Sigmoid colon (tissue), 7 donors: ENCODE measurements around the gene CFD. TPM values are rescaled to one million over a fixed set of nuclear protein-coding genes. Genes with fewer than 3 reads are reported as not detected.
"Not testable (repeated sequence)": the region's sequence is repeated elsewhere in the genome, so short reads cannot be mapped to it uniquely, and the experiment has no call there.

ENCODE experiments used
- DNase-seq: peaks from one replicate; pipeline ENCODE4 v3.0.0-alpha.2; 2019
- H3K27ac ChIP-seq, 4 donors: fragments of 200-600 bp; sonication (generic); one replicate each; pipeline ENCODE4 v1.5.1; 2016 to 2019; ENCODE audit warnings: mild to moderate bottlenecking in 1 of 4
- H3K27me3 ChIP-seq, 3 donors: fragments of 200-600 bp; sonication (generic); one replicate each; pipeline ENCODE4 v1.5.1; 2019; ENCODE audit warnings: mild to moderate bottlenecking in 1 of 3
- H3K36me3 ChIP-seq, 4 donors: fragments of 200-600 bp; sonication (generic); one replicate each; pipeline ENCODE4 v1.5.1; 2016 to 2019
- H3K4me1 ChIP-seq, 4 donors: fragments of 200-600 bp; sonication (generic); one replicate each; pipeline ENCODE4 v1.5.1; 2017 to 2019
- H3K4me3 ChIP-seq, 4 donors: fragments of 200-600 bp; sonication (generic); one replicate each; pipeline ENCODE4 v1.5.1; 2017 to 2019; ENCODE audit warnings: mild to moderate bottlenecking in 2 of 4, moderate library complexity in 1 of 4
- H3K9me3 ChIP-seq, 4 donors: fragments of 200-600 bp in 3 of 4; sonication (generic) in 3 of 4; one replicate each; pipeline versions ENCODE4 v1.5.1 to v1.6.1; 2013 to 2019
- EP300 ChIP-seq, 4 donors: sonication (generic); formaldehyde crosslinking; IDR thresholded peaks; one replicate each; pipeline ENCODE4 v1.6.1; 2017; ENCODE audit warnings: antibody characterized with exemption in 4 of 4
- POLR2A ChIP-seq, 2 donors: fragments of 450-650 bp; IDR thresholded peaks; one replicate each; pipeline ENCODE4 v1.6.1; 2016; ENCODE audit warnings: antibody characterized with exemption in 2 of 2, mild to moderate bottlenecking in 2 of 2, moderate library complexity in 2 of 2
- POLR2AphosphoS5 ChIP-seq, 4 donors: sonication (generic); formaldehyde crosslinking; IDR thresholded peaks; one replicate each; pipeline ENCODE4 v1.6.1; 2017; ENCODE audit warnings: antibody characterized with exemption in 4 of 4
- WGBS, 2 donors: extraction: QIAGEN DNeasy Blood & Tissue Kit; methylation state at CpG; one replicate each; pipeline ENCODE4 v1.1.7; 2013; 5-methylcytosine and 5-hydroxymethylcytosine counted together
- intact Hi-C: fragments of 100-400 bp; cut with DNase I; formaldehyde crosslinking; loops from one replicate; pipeline ENCODE4 v1.15.1; 2023
- polyA plus RNA-seq, 3 donors: library from polyadenylated mRNA; stranded (reverse); fragments of 200-250 nt; gene quantifications; one replicate each; pipeline ENCODE4 v1.2.3, GENCODE V29; 2013
- total RNA-seq, 4 donors: library from RNA; depleted of rRNA; stranded (reverse); fragments of >200 nt; gene quantifications; one replicate each; pipeline ENCODE4 v1.1.0, GENCODE V29; 2016
- TF ChIP-seq, protein P1 (sequence below), 4 experiments: fragments of 450-650 bp in 3 of 4; fragments of 200-600 bp in 1 of 4; IDR thresholded peaks; one replicate each; pipeline ENCODE4 v1.5.1; 2016 to 2019; ENCODE audit warnings: antibody characterized with exemption in 4 of 4, mild to moderate bottlenecking in 3 of 4, moderate library complexity in 2 of 4
- donor health status: healthy with polysubstance abuse.
- donor health status: Bipolar disorder and iron deficiency.
- donor health status: healthy.

CFD gene
- total and polyA plus RNA-seq, 7 donors: 29.1 to 830 (median 329) TPM

DNA sequence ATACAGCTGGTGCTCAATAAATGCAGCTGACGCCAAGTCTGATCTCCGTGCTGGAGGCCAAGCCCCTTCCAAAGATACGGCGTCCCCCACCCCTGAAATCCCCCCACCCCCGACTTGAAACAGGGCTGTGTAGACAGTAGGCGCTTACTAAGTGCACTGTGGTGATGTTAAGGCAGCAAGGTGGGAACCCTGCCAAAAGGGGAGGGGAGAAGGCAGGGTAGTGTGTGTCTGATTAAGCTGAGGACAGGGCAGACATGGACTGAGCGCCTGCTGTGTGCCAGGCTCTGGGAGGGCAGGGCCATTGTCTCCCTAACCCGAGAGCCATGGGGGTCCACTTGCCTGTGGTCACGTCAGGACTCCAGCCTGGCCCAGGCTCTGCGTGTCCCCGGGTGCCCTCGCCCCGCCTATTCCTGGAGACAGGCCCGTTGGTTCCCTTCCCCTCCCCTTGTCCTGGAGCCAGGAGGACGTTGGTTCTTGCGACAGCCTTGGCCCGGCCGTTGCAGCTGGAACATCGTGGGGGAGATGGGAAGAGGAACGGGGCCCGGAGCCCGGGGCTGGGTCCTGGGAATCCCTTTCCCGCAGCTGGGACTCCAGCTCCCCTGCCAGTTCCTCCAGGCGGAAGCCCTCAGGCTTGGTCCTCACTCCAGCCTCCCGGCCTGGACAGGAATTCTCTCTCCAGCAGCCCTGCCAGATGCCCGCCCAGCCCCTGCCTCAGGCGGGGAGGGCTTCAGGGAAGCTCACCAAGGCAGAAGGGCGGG is 9.1 kb upstream of the CFD start:
- peaks cover 0 to 45% (median 32%) of the 10 kb centered on the region in 4 donors for H3K4me1 ChIP-seq
- no peaks in the 10 kb centered on the region for H3K9me3 ChIP-seq
- WGBS, 2 donors: 14 to 26% methylated on average over 28 of the region's 28 CpGs
- no peaks in the 10 kb centered on the region for H3K36me3 ChIP-seq
- TF ChIP-seq EP300 (IDR thresholded peaks at IDR 0.05): peak in 3 of 4 donors; percentile 62 to 80 (median 69)
- no peak for TF ChIP-seq POLR2A (IDR thresholded peaks at IDR 0.05)
- TF ChIP-seq, protein P1, sequence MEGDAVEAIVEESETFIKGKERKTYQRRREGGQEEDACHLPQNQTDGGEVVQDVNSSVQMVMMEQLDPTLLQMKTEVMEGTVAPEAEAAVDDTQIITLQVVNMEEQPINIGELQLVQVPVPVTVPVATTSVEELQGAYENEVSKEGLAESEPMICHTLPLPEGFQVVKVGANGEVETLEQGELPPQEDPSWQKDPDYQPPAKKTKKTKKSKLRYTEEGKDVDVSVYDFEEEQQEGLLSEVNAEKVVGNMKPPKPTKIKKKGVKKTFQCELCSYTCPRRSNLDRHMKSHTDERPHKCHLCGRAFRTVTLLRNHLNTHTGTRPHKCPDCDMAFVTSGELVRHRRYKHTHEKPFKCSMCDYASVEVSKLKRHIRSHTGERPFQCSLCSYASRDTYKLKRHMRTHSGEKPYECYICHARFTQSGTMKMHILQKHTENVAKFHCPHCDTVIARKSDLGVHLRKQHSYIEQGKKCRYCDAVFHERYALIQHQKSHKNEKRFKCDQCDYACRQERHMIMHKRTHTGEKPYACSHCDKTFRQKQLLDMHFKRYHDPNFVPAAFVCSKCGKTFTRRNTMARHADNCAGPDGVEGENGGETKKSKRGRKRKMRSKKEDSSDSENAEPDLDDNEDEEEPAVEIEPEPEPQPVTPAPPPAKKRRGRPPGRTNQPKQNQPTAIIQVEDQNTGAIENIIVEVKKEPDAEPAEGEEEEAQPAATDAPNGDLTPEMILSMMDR (IDR thresholded peaks at IDR 0.05): no peak
- TF ChIP-seq POLR2AphosphoS5 (IDR thresholded peaks at IDR 0.05): peak; percentile 75 to 89 (median 86)
- peak overlapping the region in 3 of 4 donors; percentile 3 to 30 (median 16) for H3K4me3 ChIP-seq
- intact Hi-C loops: loop anchor here (5.0 kb wide), 1 partner anchor 53 kb away; the partner anchor contains the start of gene PTBP1
- peak; percentile 98 for DNase-seq
- peak overlapping the region; percentile 77 to 83 (median 79) for H3K27ac ChIP-seq
- H3K27me3 ChIP-seq: peaks cover 15 to 69% (median 42%) of the 10 kb centered on the region in 3 donors

DNA sequence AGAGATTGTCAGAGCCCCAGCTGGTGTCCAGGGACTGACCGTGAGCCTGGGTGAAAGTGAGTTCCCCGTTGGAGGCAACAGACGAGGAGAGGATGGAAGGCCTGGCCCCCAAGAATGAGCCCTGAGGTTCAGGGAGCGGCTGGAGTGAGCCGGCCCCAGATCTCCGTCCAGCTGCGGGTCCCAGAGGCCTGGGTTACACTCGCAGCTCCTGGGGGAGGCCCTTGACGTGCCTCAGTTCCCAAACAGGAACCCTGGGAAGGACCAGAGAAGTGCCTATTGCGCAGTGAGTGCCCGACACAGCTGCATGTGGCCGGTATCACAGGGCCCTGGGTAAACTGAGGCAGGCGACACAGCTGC is 8.5 kb upstream of the CFD start:
- DNase-seq: no peak
- Histone ChIP-seq H3K27ac (peak overlapping the region; percentile 77 to 83 (median 79)), H3K4me1 (peaks cover 0 to 45% (median 32%) of the 10 kb centered on the region in 4 donors), H3K4me3 (peak overlapping the region in 3 of 4 donors; percentile 3 to 30 (median 16)), H3K36me3 (no peaks in the 10 kb centered on the region), H3K27me3 (peaks cover 15 to 69% (median 36%) of the 10 kb centered on the region in 3 donors), H3K9me3 (no peaks in the 10 kb centered on the region)
- TF ChIP-seq POLR2AphosphoS5 (IDR thresholded peaks at IDR 0.05) (no peak), EP300 (IDR thresholded peaks at IDR 0.05) (no peak)
- TF ChIP-seq, protein P1 (IDR thresholded peaks at IDR 0.05): no peak
- WGBS, 2 donors: 28 to 48% methylated on average over 13 of the region's 13 CpGs
- intact Hi-C loops: loop anchor here (5.0 kb wide), 1 partner anchor 54 kb away; the partner anchor contains the start of gene PTBP1

DNA sequence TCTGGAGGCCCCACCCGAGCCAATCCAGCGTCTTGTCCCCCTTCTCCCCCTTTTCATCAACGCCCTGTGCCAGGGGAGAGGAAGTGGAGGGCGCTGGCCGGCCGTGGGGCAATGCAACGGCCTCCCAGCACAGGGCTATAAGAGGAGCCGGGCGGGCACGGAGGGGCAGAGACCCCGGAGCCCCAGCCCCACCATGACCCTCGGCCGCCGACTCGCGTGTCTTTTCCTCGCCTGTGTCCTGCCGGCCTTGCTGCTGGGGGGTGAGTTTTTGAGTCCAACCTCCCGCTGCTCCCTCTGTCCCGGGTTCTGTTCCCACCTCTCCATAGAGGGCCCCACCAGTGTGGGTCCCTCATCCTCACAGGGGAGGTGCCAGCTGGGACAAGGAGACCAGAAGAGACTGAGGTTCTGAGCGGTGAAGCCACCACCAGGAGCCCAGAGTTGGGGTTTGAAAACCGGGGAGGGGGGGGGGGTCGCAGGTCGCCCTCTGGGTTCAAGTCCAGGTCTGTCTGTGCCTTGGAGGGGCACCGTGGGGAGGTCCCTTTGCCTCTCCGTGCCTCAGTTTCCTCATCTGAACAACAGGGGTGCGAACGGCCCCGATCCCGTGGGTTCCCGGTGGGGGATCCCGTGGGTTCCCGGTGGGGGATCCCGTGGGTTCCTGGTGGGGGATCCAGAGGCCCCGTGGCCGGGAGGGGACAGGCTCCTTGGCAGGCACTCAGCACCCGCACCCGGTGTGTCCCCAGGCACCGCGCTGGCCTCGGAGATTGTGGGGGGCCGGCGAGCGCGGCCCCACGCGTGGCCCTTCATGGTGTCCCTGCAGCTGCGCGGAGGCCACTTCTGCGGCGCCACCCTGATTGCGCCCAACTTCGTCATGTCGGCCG is 7.1 kb upstream of the CFD start, which contains the start of gene ELANE:
ELANE (plus strand) TSS at position 168 of the 878 bp plus-strand sequence; CDS start at position 194, 26 bp downstream.
- 55 to 65% methylated on average over 55 of the region's 55 CpGs for WGBS, 2 donors
- H3K27ac ChIP-seq: peak within 1 kb of the TSS; percentile 77 to 83 (median 79)
- no peak for DNase-seq
- H3K9me3 ChIP-seq: no peaks in the 10 kb centered on the region
- H3K4me3 ChIP-seq: peak within 1 kb of the TSS in 3 of 4 donors; percentile 3 to 16 (median 7)
- TF ChIP-seq EP300 (IDR thresholded peaks at IDR 0.05) (no peak), POLR2AphosphoS5 (IDR thresholded peaks at IDR 0.05) (no peak), POLR2A (IDR thresholded peaks at IDR 0.05) (no peak)
- TF ChIP-seq, protein P1 (IDR thresholded peaks at IDR 0.05): no peak
- intact Hi-C loops: loop anchor here (5.0 kb wide), 1 partner anchor 55 kb away; the partner anchor contains the start of gene PTBP1
- peaks cover 15 to 64% (median 32%) of the 10 kb centered on the region in 3 donors for H3K27me3 ChIP-seq
- peaks cover 0 to 42% (median 32%) of the 10 kb centered on the region in 4 donors for H3K4me1 ChIP-seq
- H3K36me3 ChIP-seq: no peaks in the 10 kb centered on the region

DNA sequence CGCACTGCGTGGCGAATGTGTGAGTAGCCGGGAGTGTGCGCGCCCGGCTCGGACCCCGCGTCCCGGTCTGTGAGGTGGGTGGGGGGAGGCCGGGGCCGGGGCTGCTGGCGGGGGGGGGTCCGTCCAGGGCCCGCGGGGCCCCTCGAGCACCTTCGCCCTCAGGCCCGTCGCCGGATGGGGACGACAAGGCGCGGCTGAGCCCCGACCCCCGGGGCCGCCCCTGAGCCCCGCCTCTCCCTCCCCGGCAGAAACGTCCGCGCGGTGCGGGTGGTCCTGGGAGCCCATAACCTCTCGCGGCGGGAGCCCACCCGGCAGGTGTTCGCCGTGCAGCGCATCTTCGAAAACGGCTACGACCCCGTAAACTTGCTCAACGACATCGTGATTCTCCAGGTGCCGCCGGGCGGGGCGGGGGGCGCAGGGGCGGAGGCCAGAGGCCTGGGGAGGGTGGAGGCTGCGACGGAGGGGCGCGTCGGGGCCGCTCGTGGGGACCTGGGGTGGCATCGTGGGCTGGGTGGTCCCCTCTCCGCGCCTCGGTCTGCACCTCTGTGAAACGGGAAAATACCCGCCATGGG is 6.4 kb upstream of the CFD start:
- intact Hi-C loops: loop anchor here (5.0 kb wide), 1 partner anchor 56 kb away; the partner anchor contains the start of gene PTBP1
- Histone ChIP-seq H3K36me3 (no peaks in the 10 kb centered on the region), H3K27ac (no peak overlapping the region), H3K27me3 (peaks cover 15 to 61% (median 29%) of the 10 kb centered on the region in 3 donors), H3K9me3 (no peaks in the 10 kb centered on the region), H3K4me3 (peak overlapping the region in 2 of 4 donors; percentile 7 to 12), H3K4me1 (peaks cover 0 to 35% (median 25%) of the 10 kb centered on the region in 4 donors)
- 29 to 33% methylated on average over 67 of the region's 67 CpGs for WGBS, 2 donors
- no peak for DNase-seq
- TF ChIP-seq POLR2AphosphoS5 (IDR thresholded peaks at IDR 0.05): no peak

DNA sequence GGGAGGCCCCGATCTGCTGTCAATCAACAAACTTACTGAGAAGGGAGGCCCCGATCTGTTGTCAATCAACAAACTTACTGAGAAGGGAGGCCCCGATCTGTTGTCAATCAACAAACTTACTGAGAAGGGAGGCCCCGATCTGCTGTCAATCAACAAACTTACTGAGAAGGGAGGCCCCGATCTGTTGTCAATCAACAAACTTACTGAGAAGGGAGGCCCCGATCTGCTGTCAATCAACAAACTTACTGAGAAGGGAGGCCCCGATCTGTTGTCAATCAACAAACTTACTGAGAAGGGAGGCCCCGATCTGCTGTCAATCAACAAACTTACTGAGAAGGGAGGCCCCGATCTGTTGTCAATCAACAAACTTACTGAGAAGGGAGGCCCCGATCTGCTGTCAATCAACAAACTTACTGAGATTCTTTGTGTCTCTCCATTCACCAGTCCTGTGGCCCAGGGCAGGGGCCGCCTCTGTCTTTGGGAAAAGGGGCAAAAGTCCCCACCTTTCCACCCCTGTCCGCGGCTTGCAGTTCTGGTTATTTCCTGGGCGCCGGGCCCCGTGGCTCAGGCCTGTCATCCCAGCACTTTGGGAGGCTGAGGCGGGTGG is 5.7 kb upstream of the CFD start:
- 70 to 80% methylated on average over 12 of the region's 17 CpGs for whole genome bisulfite sequencing, 2 donors
- H3K4me3 ChIP-seq: not testable (repeated sequence)
- intact Hi-C loops: loop anchor here (5.0 kb wide), 1 partner anchor 56 kb away; the partner anchor contains the start of gene PTBP1

More for the DNA sequence above, 5.7 kb upstream of the CFD start:
- H3K36me3 ChIP-seq, H3K9me3 ChIP-seq, DNase-seq, H3K27ac ChIP-seq: not testable (repeated sequence)
- peaks cover 20 to 61% (median 30%) of the 10 kb centered on the region in 3 donors for H3K27me3 ChIP-seq
- H3K4me1 ChIP-seq: peaks cover 0 to 29% (median 21%) of the 10 kb centered on the region in 4 donors
